HG03095 (cell line): Measurements from ENCODE around the gene GARNL3.

ENCODE experiments used
- ATAC-seq: cut with Tn5 transposase; IDR thresholded peaks from one replicate; pipeline ENCODE4 v1.9.1; 2021; ENCODE audit warnings: moderate library complexity; ENCODE audit not compliant: unreplicated experiment

The GARNL3 gene

DNA sequence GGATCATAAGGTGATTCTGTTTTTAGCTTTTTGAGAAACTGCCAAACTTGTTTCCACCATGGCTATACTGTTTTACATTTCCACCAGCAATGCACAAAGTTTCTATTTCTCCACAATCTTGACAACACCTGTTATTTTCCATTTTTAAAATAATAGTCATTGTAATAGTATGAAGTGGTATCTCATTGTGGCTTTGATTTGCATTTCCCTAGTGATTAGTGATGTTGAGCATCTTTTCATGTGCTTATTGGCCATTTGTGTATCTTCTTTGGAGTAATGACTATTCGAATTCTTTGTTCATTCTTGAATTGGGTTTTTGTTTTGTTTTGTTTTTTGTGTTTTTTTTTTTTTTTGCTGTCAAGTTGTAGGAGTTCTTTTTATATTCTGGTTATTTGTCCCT, 4.9 kb downstream of the GARNL3 start:
- ATAC-seq, result no peak

DNA sequence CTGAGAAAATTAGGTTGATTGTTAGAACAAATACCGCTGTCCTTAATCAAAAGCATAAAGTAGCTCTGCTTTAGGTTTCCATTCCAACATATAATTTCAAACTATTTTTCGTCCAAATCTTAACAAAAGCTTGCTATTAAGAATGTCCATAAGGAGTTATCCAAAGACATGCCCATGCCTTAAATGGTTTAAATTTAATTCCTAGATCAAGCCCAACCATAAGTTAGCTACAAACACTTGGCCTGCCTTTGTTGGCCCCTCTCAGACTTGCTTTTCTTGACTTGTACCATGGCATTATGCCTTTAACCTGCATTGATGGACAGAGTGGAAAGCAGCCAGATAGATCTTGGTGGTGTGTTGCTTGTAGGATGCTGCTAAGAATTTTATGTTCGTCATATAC, 8.8 kb downstream of the GARNL3 start:
- no peak for ATAC-seq

DNA sequence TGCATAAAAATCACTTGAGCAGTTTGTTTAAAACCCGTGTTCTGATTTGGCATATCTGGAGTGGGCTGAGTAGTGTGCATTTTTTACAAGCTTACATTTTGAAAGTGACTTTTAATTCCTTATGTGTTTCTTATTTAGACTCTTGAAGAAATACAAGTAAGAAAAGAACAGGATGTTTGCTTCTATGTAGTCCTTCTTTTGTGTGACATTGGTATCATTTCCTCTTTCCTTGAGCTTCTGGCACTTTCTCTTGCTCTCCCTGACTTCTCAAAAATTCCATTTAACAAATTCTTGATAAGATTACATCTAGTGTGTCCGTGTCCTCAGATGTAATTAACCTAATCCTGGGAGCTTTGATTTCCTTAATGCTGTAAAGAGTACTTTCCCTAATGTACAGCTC, 12.5 kb downstream of the GARNL3 start:
- peak; percentile 47 for ATAC-seq

DNA sequence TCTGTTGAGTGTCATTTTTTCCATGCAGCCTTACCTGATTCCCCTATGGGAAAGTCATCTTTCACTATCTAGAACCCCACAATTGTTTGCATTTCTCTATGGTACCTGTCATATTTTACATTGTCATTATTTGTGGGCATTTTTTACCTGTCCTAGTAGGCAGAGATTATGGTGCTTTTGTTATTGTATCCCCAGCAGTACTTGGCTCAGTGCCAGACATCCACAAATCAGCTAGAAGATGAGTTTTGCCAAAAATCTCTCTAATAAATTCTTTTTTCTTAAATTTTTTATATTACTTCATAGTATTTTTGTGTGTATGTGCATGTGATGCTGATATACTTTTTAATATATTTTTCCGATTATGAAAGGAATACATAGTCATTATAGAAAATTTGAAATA, 13.2 kb downstream of the GARNL3 start:
- ATAC-seq, result no peak

DNA sequence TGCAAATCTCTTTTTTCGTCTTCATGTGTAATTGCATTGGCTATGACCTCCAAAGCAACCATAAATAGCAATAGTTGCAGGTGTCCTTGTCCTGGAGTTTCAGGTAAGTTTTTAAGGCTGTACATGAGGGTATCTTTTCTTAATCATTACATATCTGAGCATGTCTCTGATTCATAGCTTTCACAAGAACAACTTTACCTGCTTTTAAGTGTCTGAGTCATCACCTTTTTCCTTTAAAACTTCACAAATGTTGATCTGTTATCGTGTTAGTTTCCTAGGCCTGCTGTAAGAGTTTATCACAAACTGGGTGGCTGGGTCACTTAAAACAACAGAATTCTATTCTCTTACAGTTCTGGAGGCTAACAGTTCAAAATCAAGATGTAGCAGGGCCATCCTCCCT, 13.8 kb downstream of the GARNL3 start:
- ATAC-seq, result no peak

DNA sequence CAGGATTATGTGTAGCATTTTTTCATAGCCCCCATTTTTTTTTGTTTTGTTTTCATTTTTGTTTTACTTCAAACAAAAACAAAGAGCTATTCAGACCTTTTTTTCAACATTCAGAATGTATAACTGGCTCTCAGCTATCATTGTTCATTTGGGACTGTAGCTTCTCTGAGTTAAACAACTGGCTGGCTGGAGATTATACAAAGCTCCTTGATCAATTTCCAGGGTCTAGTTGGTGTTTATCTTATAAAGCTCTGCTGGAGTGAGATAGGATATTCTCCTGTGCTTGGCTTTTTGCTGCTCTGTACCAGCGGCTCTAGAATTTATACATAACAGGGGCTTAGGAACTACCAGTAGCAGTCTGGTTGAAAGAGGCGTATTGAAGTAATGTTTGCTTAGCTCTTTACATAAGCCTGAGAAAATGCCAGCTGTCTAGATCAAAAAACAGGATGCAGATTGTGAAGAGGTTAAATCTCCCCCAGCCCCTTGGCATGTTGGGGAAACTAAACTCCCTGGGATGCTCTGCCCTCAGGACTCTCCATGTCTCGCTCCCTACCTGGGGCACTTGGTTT, 15.2 kb downstream of the GARNL3 start:
- ATAC-seq, result no peak

DNA sequence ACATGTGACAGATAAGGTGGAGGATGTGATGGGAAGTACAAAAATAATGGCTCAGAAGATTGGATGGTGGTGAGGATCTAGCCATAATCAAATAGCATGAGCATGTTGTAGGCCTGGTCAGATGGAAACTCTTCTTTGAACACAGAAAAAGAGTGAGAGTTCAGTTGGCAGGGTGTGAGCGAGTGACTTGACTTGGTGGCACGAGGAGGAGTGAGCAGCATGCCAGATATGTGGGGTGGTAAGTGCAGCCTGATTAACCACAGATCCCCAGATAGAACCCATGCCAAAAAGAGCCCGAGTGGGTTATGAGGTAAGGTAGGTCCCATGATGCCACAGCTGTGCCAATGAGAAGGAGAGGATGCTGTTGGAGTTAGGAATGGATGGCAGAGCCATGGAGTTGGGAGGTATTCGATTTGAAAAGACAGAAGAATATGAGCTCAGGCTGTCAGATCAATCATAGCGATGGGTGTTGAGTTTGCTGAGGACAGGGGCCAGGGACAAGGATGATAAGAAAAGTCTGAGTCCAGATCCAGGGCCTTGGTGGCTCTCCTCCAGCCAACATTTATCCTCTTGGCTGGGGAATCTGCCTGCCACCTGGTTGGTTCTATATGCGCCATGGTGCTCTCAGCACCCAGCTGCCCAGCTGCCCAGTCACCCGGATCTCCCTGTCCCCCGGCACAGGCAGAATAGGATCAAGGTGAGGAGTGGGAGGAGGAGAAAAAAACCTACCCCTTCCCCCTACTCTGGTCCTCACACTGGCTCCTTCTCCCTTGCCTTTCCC, 16.5 kb downstream of the GARNL3 start:
- ATAC-seq, result no peak

DNA sequence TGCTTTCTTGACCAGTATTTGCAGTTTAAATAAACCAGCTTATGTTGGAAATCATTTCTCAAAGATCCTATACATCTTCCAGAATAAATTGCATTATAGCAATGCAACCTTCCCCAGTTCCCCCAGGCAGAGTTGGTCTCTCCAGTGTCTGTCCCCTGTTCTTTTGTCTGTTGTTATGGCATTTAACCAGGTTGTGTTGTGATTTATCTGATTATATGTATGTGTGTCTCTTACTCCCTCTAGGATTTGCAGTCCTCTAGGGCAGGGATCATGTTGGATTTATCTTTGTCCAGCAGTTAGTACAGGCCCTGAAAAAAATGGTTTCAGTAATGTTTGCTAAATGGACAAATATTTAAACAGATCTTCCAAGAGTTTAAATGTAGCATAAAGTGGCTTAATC, 17.3 kb downstream of the GARNL3 start:
- no peak for ATAC-seq

DNA sequence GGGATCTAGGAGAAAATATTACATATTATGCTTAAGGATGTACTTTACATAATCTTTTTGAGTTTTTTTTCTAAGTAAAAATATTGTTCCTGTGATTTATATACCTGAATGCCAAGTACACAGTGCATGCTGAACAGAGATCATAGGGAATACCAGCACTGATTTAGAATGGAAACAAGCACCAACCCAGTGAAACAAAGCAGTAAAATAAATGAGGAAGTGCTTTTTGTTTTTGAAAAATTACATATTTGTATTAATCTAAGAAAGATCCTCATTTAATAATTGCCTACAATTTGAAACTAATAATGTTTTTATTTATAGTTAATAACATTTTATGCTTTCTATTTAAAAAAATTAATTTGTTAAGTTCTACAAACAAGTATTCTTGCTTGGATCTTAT, 18.0 kb downstream of the GARNL3 start:
- ATAC-seq, result no peak

DNA sequence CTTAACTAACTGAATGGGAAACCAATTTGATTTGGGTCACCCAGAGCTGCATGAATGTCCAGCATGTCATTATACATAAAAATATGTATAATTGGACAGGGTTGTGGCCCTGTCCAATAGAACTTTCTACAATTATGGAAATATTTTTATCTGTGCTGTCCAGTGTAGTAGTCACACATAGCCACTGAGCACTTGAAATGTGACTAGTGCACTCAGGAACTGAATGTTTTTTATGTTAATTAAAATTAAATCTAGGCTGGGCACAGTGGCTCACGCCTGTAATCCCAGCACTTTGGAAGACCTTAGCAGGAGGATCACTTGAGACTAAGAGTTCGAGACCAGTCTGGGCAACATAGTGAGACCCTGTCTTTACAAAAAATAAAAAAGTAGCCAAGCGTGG, 18.6 kb downstream of the GARNL3 start:
- ATAC-seq, result no peak

DNA sequence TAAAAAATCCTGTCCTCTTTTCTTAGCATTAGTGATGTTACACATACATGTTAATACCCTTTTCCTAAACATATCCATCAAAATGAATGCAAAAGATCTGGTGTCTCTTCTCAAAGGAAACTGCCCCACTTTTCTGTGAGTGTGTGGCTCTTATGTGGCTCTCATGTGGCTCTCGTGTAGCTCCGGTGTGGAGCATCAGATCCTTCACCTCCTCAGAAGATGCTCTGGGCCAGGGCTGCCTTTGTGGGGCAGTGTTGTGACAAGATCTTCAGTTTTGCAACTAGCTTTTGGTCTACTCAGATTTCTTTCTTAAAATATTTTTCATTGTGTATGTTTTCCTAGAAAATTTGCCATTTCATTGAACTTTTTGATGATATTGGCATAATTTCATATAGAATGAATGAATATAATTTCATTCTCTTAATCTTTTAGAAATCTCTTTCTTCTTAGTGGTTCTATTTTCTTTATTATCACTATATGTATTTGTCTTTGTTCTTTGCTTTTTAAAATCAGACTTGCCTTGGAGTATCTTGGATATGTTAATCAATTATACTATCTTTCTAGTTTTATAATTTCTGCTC, 19.4 kb downstream of the GARNL3 start:
- ATAC-seq, result no peak

DNA sequence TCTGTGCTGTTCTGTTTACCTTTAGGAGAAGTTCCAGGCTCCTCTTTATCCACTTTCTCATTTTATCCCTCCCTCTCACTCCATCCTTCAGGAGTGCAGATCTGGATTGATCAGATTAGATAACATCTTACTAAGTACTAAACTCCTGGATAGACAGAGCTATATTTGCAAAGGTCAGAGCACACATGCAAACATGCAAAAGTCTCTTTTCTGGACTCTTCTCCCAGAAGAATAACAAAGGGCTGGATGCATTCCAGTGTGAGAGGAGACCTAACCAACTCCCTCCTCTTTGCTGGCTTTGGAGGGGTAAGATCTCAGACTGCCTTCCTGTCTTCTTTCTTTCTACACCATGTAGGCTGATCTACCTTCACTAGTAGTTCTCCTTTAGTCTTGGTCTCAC, 21.4 kb downstream of the GARNL3 start:
- ATAC-seq, result no peak

DNA sequence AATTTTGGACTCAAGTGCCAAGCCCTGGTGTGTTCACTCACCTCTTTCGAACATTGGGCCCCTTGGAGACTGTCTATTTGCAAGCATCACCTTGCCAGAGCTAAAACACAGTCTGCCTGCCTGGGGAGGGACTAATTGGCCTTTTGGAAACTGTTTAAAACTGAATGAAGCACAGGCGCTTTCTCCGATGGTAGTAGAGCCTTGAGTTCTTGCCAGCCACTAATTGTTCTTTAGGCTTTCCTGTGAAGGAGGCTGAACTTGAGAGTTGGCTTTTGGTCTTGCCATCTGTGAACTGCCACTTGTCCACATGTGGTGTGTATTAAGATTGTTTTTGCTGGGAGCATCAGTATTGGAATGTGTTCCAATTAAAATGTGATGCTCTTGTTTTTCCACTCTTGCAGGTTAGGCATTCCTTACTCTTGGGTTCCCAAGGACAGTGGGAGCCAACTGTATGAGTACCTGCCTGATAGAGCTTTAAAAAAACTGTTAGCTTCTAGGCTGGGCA, 26.0 kb downstream of the GARNL3 start:
- ATAC-seq, result no peak

DNA sequence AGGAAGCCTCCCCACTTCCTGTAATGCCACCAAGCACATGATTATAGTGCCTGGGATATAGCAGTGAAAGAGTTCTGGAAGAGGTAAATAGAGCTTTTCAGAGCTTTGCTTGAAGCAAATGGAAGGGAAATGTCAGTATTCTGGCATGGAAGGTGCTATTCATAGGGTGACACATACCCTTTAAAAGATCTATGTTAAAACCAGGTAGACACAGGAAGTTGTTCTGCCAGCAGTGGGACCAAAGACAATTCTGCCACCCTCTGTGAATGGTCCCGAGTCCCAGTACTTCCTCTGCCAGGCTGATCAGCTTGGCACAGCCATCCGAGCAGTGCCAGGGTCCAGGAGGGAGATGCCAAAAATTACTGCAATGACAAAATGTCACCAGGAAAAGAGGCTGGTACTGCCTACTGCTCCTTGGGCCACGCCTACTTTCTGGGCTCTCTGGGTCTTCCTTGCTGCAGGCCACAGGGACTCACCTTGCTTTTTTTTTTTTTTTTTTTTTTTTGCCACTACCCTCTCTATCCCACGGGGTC, 26.7 kb downstream of the GARNL3 start:
- ATAC-seq, result no peak

DNA sequence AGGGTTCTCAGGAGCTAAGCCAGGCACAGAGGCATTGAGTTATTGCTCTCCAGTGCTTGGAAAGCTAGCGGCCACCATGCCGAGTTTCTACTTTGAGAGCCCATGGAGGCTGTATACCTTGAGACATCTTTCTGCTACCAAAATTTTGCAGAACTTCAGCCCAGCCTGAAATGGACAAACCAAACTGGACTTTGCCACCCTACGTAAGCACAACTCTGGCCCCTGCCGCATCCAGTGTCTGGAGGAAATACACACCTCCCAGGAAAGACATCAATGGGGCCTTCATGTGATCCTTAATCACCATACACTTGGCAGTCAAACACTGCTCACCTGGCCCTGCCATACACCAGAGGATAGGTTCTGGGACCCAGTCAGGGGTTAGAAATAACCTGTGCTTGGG, 27.8 kb downstream of the GARNL3 start:
- no peak for ATAC-seq

DNA sequence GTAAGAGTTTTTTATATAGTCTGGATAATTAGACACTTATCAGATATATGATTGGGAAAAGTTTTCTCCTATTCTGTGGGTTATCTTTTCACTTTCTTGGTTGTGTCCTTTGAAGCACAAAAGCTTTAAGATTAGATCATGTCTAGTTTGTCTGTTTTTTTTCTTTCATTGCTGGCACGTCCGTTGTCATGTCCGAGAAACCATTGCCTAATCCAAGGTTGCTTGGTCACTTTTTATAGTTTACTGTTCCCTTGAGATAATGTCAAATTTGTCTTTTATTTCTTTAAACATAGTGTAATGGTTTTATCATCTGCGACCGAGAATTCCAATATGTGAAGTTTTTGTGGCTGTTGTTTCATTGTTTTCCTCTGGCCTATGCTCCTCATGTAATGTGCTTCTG, 28.8 kb downstream of the GARNL3 start:
- no peak for ATAC-seq

DNA sequence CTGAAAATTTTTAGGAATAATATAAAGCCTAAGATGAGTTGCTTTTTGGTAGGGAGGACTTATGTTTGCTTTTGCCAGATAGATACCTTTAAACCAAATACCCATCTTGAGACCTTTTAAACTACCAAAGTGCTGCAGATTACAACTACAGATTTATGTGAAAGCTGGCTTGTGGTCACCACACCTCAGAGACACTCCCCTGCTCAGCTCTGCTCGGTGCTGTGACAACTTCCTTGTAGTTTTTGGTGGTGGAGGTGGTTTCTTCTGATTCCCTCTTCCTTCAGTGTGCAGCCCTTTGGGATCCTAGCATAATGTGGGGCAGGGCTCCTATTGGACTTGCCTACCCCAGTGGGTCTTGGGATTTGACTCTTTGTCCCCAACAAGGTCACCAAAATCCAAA, 29.2 kb downstream of the GARNL3 start:
- no peak for ATAC-seq

DNA sequence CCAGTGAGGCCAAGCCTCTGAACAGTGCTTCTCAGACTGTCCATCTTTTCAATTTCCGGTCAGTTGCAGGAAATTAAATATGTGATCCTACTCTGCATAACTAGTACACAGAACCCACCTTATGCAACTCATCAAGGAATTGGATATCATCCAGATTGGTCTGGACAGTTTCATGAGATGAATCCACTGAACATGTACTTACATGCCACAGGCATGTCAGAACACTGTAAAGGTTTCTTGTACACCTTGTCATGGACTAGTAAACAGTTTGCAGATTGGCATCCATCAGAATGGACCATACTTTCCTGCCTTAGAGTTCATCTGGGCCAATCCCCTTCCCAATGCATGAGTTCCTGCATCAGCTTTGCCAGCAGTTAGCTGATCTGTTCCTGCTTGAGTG, 30.4 kb downstream of the GARNL3 start:
- ATAC-seq, result no peak

DNA sequence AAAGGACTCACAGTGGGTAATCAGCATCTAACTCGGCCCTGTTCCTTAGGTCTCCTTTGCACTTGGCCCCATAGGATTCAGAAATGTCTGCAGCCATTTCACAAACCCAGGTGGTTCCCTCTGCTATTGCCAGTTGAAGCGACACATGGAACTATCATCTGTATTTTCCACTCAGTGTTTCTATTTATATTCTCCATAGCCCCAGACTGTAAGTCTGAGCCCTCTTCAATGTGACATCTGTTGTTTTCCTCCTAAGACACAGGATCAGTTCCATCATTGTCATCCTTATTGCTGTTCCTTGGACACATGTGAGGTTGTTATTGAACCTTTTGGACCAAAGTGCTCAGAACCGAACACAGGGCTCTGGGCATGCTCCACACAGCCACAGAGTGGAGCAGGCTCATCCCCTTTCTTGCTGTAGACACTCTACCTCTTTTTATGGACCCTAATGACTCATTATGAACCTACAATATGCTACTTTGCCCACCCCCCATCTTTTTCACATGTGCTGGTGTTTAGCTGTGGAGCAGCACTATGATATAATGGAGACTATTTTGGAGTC, 36.4 kb downstream of the GARNL3 start:
- no peak for ATAC-seq

DNA sequence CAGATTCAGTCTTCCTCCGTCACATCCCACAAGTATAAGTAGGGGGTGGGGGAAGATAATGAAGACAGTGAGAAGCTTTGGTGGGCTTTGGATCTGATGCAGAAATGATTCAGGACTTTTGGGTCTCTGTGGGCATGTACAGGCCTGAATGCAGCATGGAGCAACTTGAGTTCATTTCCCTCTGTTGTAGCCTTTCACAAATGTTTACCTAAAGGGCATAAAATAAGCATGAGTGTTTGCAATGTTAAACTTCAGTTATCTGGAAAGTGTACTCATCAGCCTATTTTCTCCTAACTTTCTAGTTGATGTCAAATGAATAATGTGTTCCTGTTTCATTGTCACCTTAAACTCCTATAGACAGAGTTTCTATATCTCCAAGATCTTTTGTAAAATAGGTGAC, 39.3 kb downstream of the GARNL3 start:
- no peak for ATAC-seq

DNA sequence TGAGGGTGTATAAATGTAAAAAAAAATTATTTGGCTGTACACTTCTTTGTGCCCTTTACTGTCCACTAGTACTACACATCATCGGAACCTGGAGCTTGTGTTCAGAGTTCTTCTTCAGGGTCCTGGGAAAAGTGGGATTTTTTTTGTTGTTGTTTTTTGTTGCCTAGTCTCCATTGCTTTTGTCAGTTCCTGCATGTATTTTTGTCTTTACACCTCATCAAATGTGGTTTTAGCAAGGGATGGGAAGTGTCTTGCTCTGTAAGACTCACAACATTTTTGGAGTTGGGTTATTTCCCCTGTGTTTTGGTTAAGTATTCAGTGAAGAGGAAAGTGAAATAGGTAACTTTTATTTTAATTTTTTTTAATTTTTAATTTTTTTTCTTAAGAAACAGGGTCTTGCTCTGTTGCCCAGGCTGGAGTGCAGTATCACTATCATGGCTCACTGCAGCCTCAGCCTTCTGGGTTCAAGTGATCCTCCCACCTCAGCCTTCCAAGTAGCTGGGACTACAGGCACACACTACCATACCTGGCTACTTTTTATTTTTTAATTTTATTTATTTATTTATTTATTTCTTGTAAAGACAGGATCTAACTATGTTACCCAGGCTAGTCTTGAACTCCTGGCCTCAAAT, 40.7 kb downstream of the GARNL3 start:
- no peak for ATAC-seq
